NOMO-1 treated with DMSO at 0.1 percent for 48 hours (cell line): Measurements from ENCODE around the gene EVI2B.
A peak's percentile ranks its signal among the peaks of the same experiment; 100 is the strongest.
"Not testable (repeated sequence)": the region's sequence is repeated elsewhere in the genome, so short reads cannot be mapped to it uniquely, and the experiment has no call there.

ENCODE experiments used
- DNase-seq: peaks from one replicate; lab custom pipeline; 2025; ENCODE audit not compliant: unreplicated experiment; lab: John Stamatoyannopoulos, UW

EVI2B gene

GRCh38 chr17:31313982-31314781 is at the start of gene EVI2B:
Gene EVI2B, minus strand, starts transcription at chr17:31314054. Its CDS starts 8,445 bp downstream, at chr17:31305609.
- DNase-seq = peak; percentile 97

GRCh38 chr17:31357839-31358394 is 44.1 kb upstream of the EVI2B start:
- DNase-seq = no peak

- no peak for DNase-seq
Observed at GRCh38 chr17:31357091-31357490, 43.2 kb upstream of the EVI2B start.

GRCh38 chr17:31355935-31356334 is 42.1 kb upstream of the EVI2B start:
- DNase-seq = no peak

DNA sequence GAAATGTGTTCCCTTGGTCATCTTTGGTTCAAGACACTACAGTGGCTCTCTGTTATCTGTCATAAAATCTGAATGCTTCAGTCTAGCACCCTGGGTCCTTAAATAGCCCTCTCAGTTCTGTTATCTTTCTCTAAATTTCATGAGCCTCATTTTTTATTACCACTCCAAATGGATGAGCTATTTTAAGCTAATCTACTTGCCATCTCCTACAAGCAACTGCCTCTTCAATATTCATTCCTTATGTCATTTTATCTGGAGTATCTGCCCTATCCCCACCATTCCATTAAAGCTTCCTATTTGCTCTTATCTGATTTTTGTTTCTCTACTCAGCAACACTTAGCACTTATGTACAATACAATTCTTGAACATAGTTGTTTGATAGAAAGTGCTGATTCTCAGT is 35.6 kb upstream of the EVI2B start:
- DNase-seq = no peak

DNA sequence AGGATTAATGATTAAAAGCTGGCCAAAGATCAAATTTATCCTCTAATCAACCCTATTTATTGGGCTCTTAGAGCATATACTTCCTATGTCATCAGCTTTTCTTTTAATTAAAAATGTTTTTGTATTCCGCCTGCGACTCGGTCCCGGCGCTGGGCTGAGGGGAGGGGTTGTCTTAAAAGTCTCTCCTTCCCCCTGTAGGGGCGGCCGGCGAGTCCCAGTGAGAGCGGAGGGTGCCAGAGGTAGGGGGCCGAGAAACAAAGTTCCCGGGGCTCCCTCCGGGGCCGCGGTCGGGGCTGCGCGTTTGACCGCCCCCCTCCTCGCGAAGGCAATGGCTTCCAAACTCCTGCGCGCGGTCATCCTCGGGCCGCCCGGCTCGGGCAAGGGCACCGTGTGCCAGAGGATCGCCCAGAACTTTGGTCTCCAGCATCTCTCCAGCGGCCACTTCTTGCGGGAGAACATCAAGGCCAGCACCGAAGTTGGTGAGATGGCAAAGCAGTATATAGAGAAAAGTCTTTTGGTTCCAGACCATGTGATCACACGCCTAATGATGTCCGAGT is 31.4 kb upstream of the EVI2B start:
- not testable (repeated sequence) for DNase-seq

GRCh38 chr17:31339906-31340661 is 26.2 kb upstream of the EVI2B start:
- DNase-seq = peak; percentile 72

- DNase-seq = no peak
Observed at GRCh38 chr17:31329221-31329620, 15.4 kb upstream of the EVI2B start.

DNA sequence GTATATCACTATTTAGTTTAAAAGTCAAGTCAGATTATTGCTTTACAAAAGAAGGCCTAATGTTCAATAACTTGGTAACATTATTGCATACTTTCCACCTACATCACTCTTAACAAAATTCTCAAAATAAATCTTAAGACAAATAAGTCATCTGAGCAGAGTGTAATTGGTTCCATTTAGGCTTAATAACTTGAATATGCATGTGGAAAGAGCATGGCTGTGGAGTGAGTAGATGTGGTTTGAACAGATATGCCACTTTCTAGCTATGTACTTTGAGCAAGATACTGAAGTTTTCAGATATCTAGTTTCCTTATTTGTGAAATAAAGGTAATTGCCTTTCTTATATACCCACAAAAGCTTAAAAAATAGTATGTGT is 14.3 kb upstream of the EVI2B start:
- DNase-seq = no peak

GRCh38 chr17:31327534-31328159 is 13.8 kb upstream of the EVI2B start:
- DNase-seq = no peak

GRCh38 chr17:31323551-31323950 is 9.7 kb upstream of the EVI2B start:
- no peak for DNase-seq

- no peak for DNase-seq
Observed at GRCh38 chr17:31321966-31322365, 8.1 kb upstream of the EVI2B start.

- DNase-seq = peak; percentile 97
Observed at GRCh38 chr17:31321481-31321880, 7.6 kb upstream of the EVI2B start, which contains the start of gene EVI2A. Gene EVI2A, minus strand, starts transcription at chr17:31321622. Its CDS starts 2,609 bp downstream, at chr17:31319013.

DNA sequence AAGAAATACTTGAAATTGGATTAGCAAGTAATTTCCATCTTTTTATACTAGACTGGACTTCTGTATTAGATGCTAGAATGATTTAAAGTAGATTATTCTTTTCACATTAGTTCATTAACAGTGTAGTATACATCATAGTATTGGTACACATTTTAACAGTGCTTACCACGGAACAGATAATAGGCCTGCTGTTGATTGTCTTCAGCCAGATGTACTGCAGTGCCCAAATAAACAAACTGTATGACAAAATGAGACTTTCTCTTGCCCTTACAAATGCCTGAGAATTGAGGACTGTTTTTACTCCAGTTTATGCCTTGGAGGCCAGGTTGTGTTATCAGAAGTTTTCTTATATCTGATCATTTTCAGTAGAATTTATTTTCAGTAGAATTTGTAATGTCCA is 6.9 kb upstream of the EVI2B start:
- DNase-seq = peak; percentile 26

DNA sequence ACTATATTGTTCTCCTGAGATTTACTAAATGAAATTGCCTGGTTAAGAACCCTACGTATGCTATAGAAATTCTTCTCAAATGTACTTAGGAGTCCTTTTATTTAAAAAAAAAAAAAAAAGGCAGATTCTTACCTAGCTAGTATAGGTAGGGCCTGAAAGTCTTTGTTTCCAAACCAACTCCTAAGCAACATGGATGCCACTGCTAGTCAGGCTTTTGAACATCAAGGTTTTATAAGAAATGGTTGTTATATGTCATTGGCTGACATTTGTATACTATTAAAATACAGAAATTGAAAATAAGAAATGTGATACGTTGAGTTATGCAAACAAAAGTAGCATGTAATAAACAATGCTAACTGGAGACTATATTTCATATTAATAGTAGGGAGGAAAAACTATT is 6.4 kb upstream of the EVI2B start:
- DNase-seq = no peak

DNA sequence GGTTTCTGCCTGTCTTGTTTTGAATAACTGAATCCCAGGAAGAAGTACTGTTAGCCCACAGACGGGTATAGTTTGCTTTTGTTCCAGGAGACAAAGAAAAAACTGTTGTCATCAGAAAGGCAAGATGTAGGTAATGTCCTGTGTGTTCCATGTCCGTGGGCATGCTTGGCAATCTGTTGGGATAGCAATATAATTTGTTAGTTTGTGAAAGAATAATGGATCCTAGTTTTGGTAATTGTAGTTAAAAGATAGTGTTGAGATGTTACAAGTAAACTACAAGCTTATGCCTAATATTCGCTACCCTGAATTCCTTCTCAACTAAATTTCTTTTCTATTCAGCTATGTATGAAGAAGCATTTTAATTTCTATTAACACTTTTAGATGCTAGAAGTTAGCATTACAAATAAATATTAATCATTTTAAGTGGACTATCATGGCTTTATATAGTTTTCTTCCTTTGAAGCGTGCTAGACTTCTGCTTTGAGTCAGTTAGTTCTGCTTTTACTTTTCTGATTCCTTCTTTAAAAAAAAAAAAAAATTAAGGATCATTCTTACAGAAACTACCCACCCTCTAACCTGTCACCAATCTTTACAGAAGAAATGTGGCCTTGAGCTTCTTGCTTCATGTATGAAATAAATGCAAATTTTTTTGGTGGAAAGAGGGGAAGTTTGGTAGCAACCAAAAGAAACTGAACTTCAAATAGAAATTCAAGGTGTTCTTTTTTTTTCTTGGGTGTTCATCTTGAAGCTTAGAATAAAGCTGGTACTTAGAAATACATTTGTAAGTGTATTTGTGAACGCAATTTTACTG is 5.2 kb upstream of the EVI2B start:
- peak; percentile 81 for DNase-seq

- peak; percentile 89 for DNase-seq
Observed at GRCh38 chr17:31318298-31318801, 4.5 kb upstream of the EVI2B start.

DNA sequence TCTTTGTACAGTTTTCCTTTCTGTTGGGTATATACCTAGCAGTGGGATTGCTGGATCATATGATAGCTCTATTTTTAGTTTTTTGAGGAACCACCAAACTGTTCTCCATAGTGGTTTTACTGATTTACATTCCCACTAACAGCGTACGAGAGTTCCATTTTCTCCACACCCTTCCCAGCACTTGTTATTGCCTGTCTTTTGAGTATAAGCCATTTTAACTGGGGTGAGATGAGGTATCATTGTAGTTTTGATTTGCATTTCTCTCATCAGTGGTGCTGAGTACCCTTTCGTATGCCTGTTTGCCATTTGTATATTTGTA is 887 bp upstream of the EVI2B start:
- no peak for DNase-seq

- peak; percentile 24 for DNase-seq
Observed at GRCh38 chr17:31312223-31312622, 1.6 kb downstream of the EVI2B start.

DNA sequence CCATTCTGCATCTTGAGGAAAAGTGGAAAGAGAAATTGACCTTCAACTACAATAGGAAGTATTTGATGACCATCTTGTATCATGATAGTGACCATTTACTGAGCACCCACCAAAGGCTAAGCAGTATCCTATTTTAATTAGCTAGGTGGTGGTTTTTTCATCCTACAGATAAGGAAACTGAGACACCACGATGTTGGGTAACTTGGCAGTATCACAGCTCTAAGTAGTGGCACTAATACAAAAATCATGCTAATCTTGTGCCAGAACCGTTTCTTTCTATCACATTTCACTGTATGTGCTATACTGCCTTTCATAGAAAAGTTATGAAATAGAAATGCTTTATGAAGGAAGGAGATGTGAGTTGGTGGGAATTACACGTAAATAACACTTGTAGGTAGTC is 2.3 kb downstream of the EVI2B start:
- no peak for DNase-seq
